NCI-H2029 (cell line): ENCODE measurements around the gene PRTN3.
"Not testable (repeated sequence)": the region's sequence is repeated elsewhere in the genome, so short reads cannot be mapped to it uniquely, and the experiment has no call there.

Experiments used
- DNase-seq: peaks from one replicate; lab custom pipeline; 2025; lab: John Stamatoyannopoulos, UW

PRTN3 gene

GRCh38 chr19:845707-846521, 5.1 kb downstream of the PRTN3 start:
- DNase-seq, result no peak

GRCh38 chr19:848386-848921, 7.7 kb downstream of the PRTN3 start:
- no peak for DNase-seq

GRCh38 chr19:849195-849594, 8.4 kb downstream of the PRTN3 start:
- not testable (repeated sequence) for DNase-seq

- peak; percentile 54 for DNase-seq
Observed at GRCh38 chr19:850221-850978, 9.6 kb downstream of the PRTN3 start.

- DNase-seq, result no peak
Observed at GRCh38 chr19:850979-851335, 10.2 kb downstream of the PRTN3 start.

GRCh38 chr19:852136-853013, 11.6 kb downstream of the PRTN3 start, which contains the start of gene ELANE:
Gene ELANE (plus strand): TSS chr19:852303. CDS start chr19:852329, 26 bp downstream.
- DNase-seq, result no peak

- DNase-seq, result no peak
Observed at GRCh38 chr19:853014-853585, 12.3 kb downstream of the PRTN3 start.

DNA sequence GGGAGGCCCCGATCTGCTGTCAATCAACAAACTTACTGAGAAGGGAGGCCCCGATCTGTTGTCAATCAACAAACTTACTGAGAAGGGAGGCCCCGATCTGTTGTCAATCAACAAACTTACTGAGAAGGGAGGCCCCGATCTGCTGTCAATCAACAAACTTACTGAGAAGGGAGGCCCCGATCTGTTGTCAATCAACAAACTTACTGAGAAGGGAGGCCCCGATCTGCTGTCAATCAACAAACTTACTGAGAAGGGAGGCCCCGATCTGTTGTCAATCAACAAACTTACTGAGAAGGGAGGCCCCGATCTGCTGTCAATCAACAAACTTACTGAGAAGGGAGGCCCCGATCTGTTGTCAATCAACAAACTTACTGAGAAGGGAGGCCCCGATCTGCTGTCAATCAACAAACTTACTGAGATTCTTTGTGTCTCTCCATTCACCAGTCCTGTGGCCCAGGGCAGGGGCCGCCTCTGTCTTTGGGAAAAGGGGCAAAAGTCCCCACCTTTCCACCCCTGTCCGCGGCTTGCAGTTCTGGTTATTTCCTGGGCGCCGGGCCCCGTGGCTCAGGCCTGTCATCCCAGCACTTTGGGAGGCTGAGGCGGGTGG, 12.9 kb downstream of the PRTN3 start:
- DNase-seq, result not testable (repeated sequence)

- no peak for DNase-seq
Observed at GRCh38 chr19:854549-854948, 13.8 kb downstream of the PRTN3 start.

DNA sequence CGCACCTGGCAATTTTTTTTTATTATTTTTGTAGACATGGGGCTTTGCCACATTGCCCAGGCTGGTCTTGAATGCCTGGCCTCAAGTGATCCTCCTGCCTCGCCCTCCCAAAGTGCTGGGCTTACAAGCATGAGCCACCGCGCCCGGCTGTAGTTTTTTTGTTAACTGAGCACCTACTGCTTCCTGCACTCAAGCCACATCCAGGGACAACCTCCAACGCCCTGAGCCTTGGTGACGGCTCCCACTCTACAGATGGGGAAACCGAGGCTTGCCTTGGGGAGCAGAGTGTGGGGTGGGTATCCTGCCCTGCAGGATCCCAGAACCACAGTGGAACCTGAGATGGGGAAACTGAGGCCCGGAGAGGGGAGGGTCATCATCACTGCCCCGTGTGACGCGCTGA, 14.3 kb downstream of the PRTN3 start:
- no peak for DNase-seq

DNA sequence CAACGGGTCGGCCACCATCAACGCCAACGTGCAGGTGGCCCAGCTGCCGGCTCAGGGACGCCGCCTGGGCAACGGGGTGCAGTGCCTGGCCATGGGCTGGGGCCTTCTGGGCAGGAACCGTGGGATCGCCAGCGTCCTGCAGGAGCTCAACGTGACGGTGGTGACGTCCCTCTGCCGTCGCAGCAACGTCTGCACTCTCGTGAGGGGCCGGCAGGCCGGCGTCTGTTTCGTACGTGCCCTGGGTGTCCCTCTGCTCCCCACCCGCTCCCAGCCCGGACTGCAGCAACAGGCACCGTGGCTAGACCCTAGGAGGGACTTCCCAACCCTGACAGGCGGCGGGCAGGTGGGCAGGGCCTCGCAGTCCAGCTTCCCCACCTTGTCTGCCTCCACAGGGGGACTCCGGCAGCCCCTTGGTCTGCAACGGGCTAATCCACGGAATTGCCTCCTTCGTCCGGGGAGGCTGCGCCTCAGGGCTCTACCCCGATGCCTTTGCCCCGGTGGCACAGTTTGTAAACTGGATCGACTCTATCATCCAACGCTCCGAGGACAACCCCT, 14.8 kb downstream of the PRTN3 start:
- DNase-seq, result no peak

DNA sequence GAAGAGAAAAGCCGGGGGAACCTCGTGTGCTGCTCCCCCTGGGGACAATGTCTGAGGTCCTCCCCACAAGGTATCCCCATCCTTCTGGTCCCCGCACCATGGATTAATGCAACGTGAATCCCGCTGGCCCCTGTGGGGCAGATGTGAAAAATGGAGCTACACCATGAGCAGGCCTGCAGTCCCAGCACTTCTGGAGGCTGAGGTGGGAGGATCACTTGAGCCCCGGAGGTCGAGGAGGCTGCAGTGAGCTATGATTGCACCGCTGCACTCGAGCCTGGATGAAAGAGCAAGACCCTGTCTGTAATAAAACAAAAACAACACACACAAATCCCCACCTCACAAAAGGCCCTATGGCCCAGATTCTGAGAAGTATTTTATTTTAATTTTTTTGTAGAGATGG, 17.5 kb downstream of the PRTN3 start:
- DNase-seq, result no peak

GRCh38 chr19:858868-859843, 18.4 kb downstream of the PRTN3 start, which contains the start of gene CFD:
Gene CFD (plus strand): TSS chr19:859664. CDS start chr19:859690, 26 bp downstream.
- no peak for DNase-seq

GRCh38 chr19:861141-861755, 20.4 kb downstream of the PRTN3 start:
- DNase-seq, result no peak

DNA sequence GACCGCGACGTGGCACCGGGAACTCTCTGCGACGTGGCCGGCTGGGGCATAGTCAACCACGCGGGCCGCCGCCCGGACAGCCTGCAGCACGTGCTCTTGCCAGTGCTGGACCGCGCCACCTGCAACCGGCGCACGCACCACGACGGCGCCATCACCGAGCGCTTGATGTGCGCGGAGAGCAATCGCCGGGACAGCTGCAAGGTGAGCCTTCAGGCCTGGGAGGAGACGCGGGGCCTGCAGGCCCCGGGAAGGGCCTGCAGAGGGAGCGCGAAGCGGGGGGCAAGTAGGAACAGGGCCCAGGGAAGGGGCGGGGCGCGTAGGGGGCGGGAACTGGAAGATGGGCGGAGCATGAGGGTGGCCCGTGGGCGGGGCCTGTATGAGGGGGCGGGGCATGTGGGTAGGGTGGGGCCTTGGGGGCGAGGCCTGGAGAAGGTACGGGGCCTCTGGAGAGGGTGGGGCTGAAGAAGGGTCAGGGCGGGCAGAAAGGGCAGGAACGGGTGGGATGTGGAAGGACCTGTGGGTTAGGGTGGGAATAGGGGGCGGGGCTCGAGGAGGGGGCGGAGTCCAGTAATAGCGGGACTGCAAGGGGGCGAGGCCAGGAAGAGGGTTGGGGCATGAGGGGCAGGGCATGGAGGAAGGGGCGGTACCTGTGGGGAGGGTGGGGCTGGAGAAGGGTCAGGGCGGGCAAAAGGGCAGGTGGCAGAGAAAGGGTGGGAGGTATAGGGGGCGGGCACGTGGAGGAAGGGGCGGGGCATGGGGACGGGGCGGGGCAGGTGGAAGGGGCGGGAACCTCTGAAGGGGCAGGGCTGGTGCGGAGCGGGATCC, 21.2 kb downstream of the PRTN3 start:
- peak; percentile 90 for DNase-seq

- peak; percentile 82 for DNase-seq
Observed at GRCh38 chr19:862581-863314, 21.9 kb downstream of the PRTN3 start.

DNA sequence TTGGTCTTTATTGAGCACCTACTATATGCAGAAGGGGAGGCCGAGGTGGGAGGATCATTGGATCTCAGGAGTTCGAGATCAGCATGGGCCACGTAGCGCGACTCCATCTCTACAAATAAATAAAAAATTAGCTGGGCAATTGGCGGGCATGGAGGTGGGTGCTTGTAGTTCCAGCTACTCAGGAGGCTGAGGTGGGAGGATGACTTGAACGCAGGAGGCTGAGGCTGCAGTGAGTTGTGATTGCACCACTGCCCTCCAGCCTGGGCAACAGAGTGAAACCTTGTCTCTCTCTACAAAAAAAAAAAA, 22.5 kb downstream of the PRTN3 start:
- no peak for DNase-seq
